Ectodermal cell (in vitro differentiated cells): ENCODE data around the gene RHEB.

Experiments used
- H3K27ac ChIP-seq: 2 replicates; pipeline ENCODE4 v1.7.0; 2013; ENCODE audit warnings: mild to moderate bottlenecking, low read depth, low read length; ENCODE audit not compliant: insufficient read depth, poor library complexity, severe bottlenecking
- H3K27me3 ChIP-seq: 2 replicates; pipeline ENCODE4 v1.7.0; 2013; ENCODE audit warnings: mild to moderate bottlenecking, low read length; ENCODE audit not compliant: insufficient read depth, control insufficient read depth, poor library complexity, severe bottlenecking
- H3K36me3 ChIP-seq: one replicate; pipeline ENCODE4 v1.7.0; 2013; ENCODE audit warnings: low read length; ENCODE audit not compliant: control insufficient read depth, insufficient read depth
- H3K4me1 ChIP-seq: one replicate; pipeline ENCODE4 v1.7.0; 2013; ENCODE audit warnings: low read length; ENCODE audit not compliant: control insufficient read depth, insufficient read depth
- H3K4me3 ChIP-seq: 2 replicates; pipeline ENCODE4 v1.7.0; 2013; ENCODE audit warnings: low read depth, low read length, control low read depth; ENCODE audit not compliant: insufficient read depth
- H3K9me3 ChIP-seq: 2 replicates; pipeline ENCODE4 v1.7.0; 2013; ENCODE audit warnings: mild to moderate bottlenecking, low read length, moderate library complexity; ENCODE audit not compliant: control insufficient read depth
- WGBS, 2 experiments: methylation state at CpG; one replicate each; pipeline ENCODE4 v1.1.7; 2013; ENCODE audit warnings: missing lambda C conversion rate in 2 of 2; 5-methylcytosine and 5-hydroxymethylcytosine counted together

Gene RHEB

DNA sequence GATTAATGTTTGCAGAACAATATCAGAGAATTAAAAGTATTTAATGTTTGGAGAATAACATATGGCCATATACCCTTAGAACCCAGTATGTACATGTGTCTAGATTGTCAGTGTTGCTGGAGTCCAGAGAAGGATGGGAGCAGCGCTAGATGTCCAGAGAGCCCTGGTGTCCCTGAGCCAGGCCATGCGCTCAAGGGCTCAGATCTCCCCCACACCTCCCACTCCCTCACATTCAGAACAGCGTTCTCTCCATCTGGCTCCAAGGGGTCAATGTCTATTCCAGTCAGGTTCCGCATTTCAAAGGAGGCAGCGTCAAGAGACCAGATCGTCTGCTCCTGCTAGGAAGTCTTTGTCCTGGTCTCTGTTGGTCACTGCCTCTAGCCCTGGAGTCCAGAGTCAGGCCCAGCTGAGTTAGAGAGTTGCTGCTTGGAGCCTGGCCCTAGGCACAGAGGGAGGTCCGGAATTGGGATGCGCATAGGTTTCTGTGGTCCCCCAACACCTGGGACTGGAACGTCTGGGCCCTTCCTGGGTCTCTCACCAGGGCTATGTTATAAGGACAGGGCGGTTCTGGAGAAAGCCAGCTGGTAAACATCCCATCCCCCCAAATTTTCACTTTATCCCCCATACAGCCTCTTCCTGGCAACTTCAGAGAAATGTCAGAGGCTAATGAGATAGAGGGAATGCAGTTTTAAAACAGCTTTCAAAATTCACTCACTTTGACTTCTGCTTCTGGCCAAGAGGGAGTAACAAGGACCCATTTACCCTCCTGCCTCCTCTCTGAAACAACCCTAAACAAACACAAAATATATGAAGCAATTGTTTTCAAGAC, 103.4 kb downstream of the RHEB start:
- Histone ChIP-seq H3K27me3 (peaks cover 30% of the 10 kb centered on the region), H3K9me3 (no peaks in the 10 kb centered on the region), H3K27ac (no peak overlapping the region), H3K4me1 (no peaks in the 10 kb centered on the region), H3K36me3 (no peaks in the 10 kb centered on the region), H3K4me3 (no peak overlapping the region)
- WGBS, 2 experiments = 38 to 39% methylated on average over 10 of the region's 10 CpGs
